ENCODE data around the gene PARVA. TPM values are rescaled to one million over a fixed set of nuclear protein-coding genes. Genes with fewer than 3 reads are reported as not detected.

PARVA gene
- total RNA-seq, 1 experiment from 2014 or later, result 31.5 TPM

DNA sequence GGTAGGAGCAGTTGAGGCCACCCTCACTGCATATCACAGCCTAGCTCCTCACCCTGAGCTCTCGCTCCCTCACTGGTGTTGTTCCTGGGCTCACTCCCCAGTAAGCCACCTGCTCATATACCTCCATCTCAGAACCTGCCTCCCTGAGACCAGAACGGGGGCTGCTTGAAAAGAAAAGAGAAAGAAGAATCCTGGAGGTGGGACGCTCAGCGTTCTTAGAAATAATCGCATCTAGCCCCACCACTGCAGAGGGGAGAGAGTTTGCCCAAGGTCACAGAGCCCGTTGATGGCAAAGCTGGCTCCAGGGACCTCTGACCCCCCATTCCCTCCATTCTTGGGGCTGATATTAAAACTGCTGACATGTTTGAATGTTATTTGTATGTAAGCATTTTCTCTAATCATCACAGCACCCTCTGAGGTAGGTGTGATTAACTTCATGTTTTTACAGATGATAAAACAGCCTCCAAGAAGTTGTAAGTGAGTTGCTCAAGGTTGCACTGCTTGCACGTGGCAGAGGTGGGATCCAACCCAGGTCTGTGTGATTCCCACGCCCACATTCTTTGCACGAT is 164.3 kb downstream of the PARVA start:
- Histone ChIP-seq H3K9me3 (ENCODE audit: insufficient read depth, low read depth) (no peaks in the 10 kb centered on the region), H2AFZ (no peak overlapping the region), H3K27ac (no peak overlapping the region), H4K20me1 (ENCODE audit: insufficient read depth) (no peaks in the 10 kb centered on the region), H3K27me3 (ENCODE audit: insufficient read depth, low read depth) (no peaks in the 10 kb centered on the region), H3K4me2 (no peak overlapping the region), H3K4me3 (no peak overlapping the region), H3K79me2 (ENCODE audit: low read depth) (no peaks in the 10 kb centered on the region), H3K4me1 (replicated peaks; ENCODE audit: insufficient read depth) (peaks cover 16% of the 10 kb centered on the region), H3K9me2 (ENCODE audit: insufficient read depth) (no peaks in the 10 kb centered on the region), H3K36me3 (ENCODE audit: low read depth) (no peaks in the 10 kb centered on the region), H3F3A (ENCODE audit: insufficient read depth, low read depth) (0 out of 2 replicates have a peak, but pooled peaks cover 5% of the 10 kb centered on the region)
- no peak for TF ChIP-seq EZH2 (IDR thresholded peaks at IDR 0.05; ENCODE audit: low read depth)
- TF ChIP-seq, protein P1, sequence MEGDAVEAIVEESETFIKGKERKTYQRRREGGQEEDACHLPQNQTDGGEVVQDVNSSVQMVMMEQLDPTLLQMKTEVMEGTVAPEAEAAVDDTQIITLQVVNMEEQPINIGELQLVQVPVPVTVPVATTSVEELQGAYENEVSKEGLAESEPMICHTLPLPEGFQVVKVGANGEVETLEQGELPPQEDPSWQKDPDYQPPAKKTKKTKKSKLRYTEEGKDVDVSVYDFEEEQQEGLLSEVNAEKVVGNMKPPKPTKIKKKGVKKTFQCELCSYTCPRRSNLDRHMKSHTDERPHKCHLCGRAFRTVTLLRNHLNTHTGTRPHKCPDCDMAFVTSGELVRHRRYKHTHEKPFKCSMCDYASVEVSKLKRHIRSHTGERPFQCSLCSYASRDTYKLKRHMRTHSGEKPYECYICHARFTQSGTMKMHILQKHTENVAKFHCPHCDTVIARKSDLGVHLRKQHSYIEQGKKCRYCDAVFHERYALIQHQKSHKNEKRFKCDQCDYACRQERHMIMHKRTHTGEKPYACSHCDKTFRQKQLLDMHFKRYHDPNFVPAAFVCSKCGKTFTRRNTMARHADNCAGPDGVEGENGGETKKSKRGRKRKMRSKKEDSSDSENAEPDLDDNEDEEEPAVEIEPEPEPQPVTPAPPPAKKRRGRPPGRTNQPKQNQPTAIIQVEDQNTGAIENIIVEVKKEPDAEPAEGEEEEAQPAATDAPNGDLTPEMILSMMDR (conservative IDR thresholded peaks at IDR 0.05), result no peak
- no TSS peak for BruUV-seq (replicated peaks)
- no peak for DNase-seq
- POLR2A ChIA-PET (ENCODE audit: unreplicated experiment), result no interaction called here
- CTCF ChIA-PET, result no interaction called here
- intact Hi-C loops (cut with micrococcal nuclease; ENCODE audit: unreplicated experiment), result no loop called here

DNA sequence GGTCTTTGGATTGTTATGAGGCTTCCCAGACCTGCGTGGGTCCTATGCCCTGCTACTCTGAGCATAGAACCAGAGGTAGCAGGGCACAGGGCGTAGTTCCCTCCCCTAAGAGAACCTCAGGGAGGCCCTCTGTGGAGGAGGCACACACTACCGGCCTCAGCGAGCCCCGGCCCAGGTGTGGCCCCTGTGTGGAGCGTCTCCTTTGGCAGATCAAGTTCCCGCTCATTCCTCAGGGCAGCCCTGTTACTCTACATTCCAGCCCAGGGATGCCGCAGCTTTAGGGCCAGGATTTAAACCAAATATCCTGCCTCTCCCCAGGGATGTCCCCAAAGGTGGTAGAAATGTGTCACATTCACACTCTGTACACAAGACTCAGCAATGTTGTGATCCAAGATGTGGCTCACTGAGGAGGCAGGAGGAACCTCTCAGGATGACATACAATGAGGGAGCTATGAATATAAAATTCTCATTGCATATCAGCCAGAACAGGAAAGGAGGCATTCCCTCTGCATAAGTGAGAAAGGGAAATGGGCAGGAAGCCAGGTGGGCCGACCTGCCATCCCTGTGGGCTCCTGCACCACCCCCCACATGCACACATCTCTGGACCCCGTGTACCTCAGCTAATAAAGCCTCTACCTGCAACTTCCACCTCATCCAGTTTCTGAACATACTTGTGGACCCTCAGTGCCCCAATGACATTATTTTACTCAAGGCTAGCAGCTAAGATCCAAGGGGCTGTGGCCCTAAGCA is 165.0 kb downstream of the PARVA start:
- Histone ChIP-seq H3K79me2 (ENCODE audit: low read depth) (no peaks in the 10 kb centered on the region), H3K4me1 (replicated peaks; ENCODE audit: insufficient read depth) (peaks cover 16% of the 10 kb centered on the region), H3K9me2 (ENCODE audit: insufficient read depth) (no peaks in the 10 kb centered on the region), H3K9me3 (ENCODE audit: insufficient read depth, low read depth) (no peaks in the 10 kb centered on the region), H3K27me3 (ENCODE audit: insufficient read depth, low read depth) (no peaks in the 10 kb centered on the region), H3K4me2 (no peak overlapping the region), H4K20me1 (ENCODE audit: insufficient read depth) (no peaks in the 10 kb centered on the region), H2AFZ (no peak overlapping the region), H3F3A (ENCODE audit: insufficient read depth, low read depth) (0 out of 2 replicates have a peak, but pooled peaks cover 5% of the 10 kb centered on the region), H3K36me3 (ENCODE audit: low read depth) (no peaks in the 10 kb centered on the region), H3K27ac (no peak overlapping the region), H3K4me3 (no peak overlapping the region)
- no peak for DNase-seq
- CTCF ChIA-PET, result no interaction called here
- POLR2A ChIA-PET (ENCODE audit: unreplicated experiment), result interaction anchor here (0.6 kb wide), 1 partner anchor 193 kb away, joined by 3 read pairs; no protein-coding TSS in a partner anchor
- intact Hi-C loops (cut with micrococcal nuclease; ENCODE audit: unreplicated experiment), result no loop called here
- TF ChIP-seq, protein P1 (conservative IDR thresholded peaks at IDR 0.05), result no peak
- no peak for TF ChIP-seq EZH2 (IDR thresholded peaks at IDR 0.05; ENCODE audit: low read depth)
- BruUV-seq (replicated peaks), result no TSS peak

DNA sequence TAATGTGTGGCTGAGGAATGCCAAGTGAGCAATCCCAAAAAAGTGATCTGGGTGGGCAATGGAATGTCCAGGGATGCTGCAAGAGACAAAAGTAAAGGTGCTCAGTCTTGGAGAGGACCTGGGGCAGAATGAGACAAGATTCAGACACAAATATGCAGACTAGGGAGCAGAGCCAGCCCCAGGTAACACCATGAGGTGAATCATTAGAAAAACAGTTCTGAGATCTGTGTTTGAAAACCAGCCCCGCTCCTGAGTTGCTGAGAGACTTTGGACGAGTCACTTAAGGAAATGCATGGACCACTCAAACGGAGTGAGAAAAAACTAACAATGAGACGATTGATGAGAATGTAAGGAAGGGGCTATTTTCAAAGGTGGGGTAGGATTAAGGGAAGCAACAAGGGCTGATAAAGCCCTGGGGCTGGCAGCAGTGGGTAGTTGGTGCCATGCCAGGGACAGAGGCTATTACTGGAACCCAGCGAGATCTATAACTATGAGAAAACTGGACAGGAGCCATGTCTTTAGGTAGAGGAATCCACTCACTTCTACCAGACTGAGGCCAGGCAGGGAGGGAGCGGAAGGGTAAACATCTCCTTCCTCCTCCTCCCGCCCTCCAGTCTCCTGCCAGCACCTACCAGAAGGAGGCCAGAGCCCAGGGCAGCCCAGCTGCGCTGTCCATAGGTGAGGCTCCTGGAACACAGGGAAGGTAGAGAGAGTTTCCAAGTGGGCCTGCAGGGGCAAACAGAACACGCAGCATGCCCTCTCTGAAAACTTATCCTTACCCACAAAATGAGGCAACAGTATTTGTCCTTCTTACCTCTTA is 166.4 kb downstream of the PARVA start:
- intact Hi-C loops (cut with micrococcal nuclease; ENCODE audit: unreplicated experiment), result no loop called here
- ChIA-PET CTCF (no interaction called here), POLR2A (ENCODE audit: unreplicated experiment) (no interaction called here)
- no peaks in the 10 kb centered on the region for H4K20me1 ChIP-seq (ENCODE audit: insufficient read depth)
- no TSS peak for BruUV-seq (replicated peaks)
- H3K79me2 ChIP-seq (ENCODE audit: low read depth), result no peaks in the 10 kb centered on the region
- no peaks in the 10 kb centered on the region for H3K9me3 ChIP-seq (ENCODE audit: insufficient read depth, low read depth)
- H3K4me3 ChIP-seq, result no peak overlapping the region
- H2AFZ ChIP-seq, result no peak overlapping the region
- TF ChIP-seq EZH2 (IDR thresholded peaks at IDR 0.05; ENCODE audit: low read depth), result no peak
- TF ChIP-seq, protein P1 (conservative IDR thresholded peaks at IDR 0.05), result no peak
- no peak overlapping the region for H3K4me2 ChIP-seq
- H3F3A ChIP-seq (ENCODE audit: insufficient read depth, low read depth), result 0 out of 2 replicates have a peak, but pooled peaks cover 5% of the 10 kb centered on the region
- no peaks in the 10 kb centered on the region for H3K27me3 ChIP-seq (ENCODE audit: insufficient read depth, low read depth)
- H3K27ac ChIP-seq, result no peak overlapping the region
- peak; percentile 26 to 45 for DNase-seq
- H3K4me1 ChIP-seq (replicated peaks; ENCODE audit: insufficient read depth), result peaks cover 16% of the 10 kb centered on the region
- H3K9me2 ChIP-seq (ENCODE audit: insufficient read depth), result no peaks in the 10 kb centered on the region
- H3K36me3 ChIP-seq (ENCODE audit: low read depth), result no peaks in the 10 kb centered on the region
